ENCODE data around the gene WDR41.

The WDR41 gene

GRCh38 chr5:77427998-77428397, 64.1 kb downstream of the WDR41 start:
- H3K9ac ChIP-seq, result no peak overlapping the region
- no peaks in the 10 kb centered on the region for H3K36me3 ChIP-seq (ENCODE audit: control insufficient read depth, insufficient read depth, low read length)
- H3K4me1 ChIP-seq, result no peaks in the 10 kb centered on the region
- no peak overlapping the region for H3K4me2 ChIP-seq (ENCODE audit: low read length)
- TF ChIP-seq, protein P1, sequence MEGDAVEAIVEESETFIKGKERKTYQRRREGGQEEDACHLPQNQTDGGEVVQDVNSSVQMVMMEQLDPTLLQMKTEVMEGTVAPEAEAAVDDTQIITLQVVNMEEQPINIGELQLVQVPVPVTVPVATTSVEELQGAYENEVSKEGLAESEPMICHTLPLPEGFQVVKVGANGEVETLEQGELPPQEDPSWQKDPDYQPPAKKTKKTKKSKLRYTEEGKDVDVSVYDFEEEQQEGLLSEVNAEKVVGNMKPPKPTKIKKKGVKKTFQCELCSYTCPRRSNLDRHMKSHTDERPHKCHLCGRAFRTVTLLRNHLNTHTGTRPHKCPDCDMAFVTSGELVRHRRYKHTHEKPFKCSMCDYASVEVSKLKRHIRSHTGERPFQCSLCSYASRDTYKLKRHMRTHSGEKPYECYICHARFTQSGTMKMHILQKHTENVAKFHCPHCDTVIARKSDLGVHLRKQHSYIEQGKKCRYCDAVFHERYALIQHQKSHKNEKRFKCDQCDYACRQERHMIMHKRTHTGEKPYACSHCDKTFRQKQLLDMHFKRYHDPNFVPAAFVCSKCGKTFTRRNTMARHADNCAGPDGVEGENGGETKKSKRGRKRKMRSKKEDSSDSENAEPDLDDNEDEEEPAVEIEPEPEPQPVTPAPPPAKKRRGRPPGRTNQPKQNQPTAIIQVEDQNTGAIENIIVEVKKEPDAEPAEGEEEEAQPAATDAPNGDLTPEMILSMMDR (IDR thresholded peaks at IDR 0.05), result no peak
- no peaks in the 10 kb centered on the region for H3K9me3 ChIP-seq (ENCODE audit: control insufficient read depth, low read length)
- H2AFZ ChIP-seq, result no peak overlapping the region
- no peaks in the 10 kb centered on the region for H3K27me3 ChIP-seq (ENCODE audit: control insufficient read depth, insufficient read depth, low read length)
- H3K4me3 ChIP-seq (ENCODE audit: low read depth, low read length), result no peak overlapping the region
- no peak overlapping the region for H3K27ac ChIP-seq
- H3K79me2 ChIP-seq, result no peaks in the 10 kb centered on the region

DNA sequence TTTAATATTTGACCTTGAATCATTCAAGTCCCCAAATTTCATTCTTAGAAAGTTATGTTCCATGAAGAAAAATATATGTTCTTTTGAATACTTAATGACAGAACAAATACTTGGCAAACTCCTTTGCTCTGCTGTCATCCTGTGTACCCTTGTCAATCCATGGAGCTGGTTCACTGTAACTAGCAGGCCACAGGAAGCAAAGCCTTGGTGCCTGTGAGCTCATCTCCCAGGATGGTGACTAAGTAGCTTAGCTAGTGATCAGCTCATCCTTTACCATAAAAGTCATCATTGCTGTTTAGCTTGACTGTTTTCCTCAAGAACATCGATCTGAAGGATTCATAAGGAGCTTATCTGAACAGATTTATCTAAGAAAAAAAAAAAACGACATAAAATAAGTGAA, 65.4 kb downstream of the WDR41 start:
- H3K79me2 ChIP-seq, result no peaks in the 10 kb centered on the region
- no peaks in the 10 kb centered on the region for H3K27me3 ChIP-seq (ENCODE audit: control insufficient read depth, insufficient read depth, low read length)
- no peak overlapping the region for H3K9ac ChIP-seq
- H3K4me3 ChIP-seq (ENCODE audit: low read depth, low read length), result no peak overlapping the region
- no peak overlapping the region for H3K27ac ChIP-seq
- TF ChIP-seq, protein P1 (IDR thresholded peaks at IDR 0.05), result no peak
- H3K9me3 ChIP-seq (ENCODE audit: control insufficient read depth, low read length), result no peaks in the 10 kb centered on the region
- no peak overlapping the region for H3K4me2 ChIP-seq (ENCODE audit: low read length)
- no peak overlapping the region for H2AFZ ChIP-seq
- H3K4me1 ChIP-seq, result no peaks in the 10 kb centered on the region
- H3K36me3 ChIP-seq (ENCODE audit: control insufficient read depth, insufficient read depth, low read length), result no peaks in the 10 kb centered on the region

- Histone ChIP-seq H3K4me2 (ENCODE audit: low read length) (no peak overlapping the region), H3K4me1 (no peaks in the 10 kb centered on the region), H3K36me3 (ENCODE audit: control insufficient read depth, insufficient read depth, low read length) (no peaks in the 10 kb centered on the region), H2AFZ (no peak overlapping the region), H3K9me3 (ENCODE audit: control insufficient read depth, low read length) (no peaks in the 10 kb centered on the region), H3K27ac (no peak overlapping the region), H3K9ac (no peak overlapping the region), H3K27me3 (ENCODE audit: control insufficient read depth, insufficient read depth, low read length) (no peaks in the 10 kb centered on the region), H3K4me3 (ENCODE audit: low read depth, low read length) (no peak overlapping the region), H3K79me2 (no peaks in the 10 kb centered on the region)
- TF ChIP-seq, protein P1 (IDR thresholded peaks at IDR 0.05), result no peak
These were observed 66.0 kb downstream of the WDR41 start for GRCh38 chr5:77425998-77426659.

DNA sequence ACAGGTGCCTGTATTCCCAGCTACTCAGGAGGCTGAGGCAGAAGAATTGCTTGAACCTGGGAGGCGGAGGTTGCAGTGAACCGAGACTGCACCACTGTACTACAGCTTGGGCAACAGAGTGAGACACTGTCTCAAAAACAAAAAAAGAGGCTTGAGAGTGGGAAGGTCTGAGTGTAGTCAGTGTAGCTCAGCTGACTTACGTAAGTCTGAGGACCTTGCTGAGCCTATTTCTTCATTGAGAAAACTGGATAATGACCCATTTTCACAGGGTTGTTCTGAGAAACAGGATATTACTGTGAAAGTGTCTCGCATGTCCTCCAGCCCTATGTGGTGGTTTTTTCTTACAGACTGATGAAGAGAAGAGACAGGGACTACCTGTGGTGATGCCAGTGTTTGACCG, 66.7 kb downstream of the WDR41 start:
- Histone ChIP-seq H2AFZ (no peak overlapping the region), H3K27me3 (ENCODE audit: control insufficient read depth, insufficient read depth, low read length) (no peaks in the 10 kb centered on the region), H3K4me1 (no peaks in the 10 kb centered on the region), H3K79me2 (no peaks in the 10 kb centered on the region), H3K9me3 (ENCODE audit: control insufficient read depth, low read length) (no peaks in the 10 kb centered on the region), H3K4me2 (ENCODE audit: low read length) (no peak overlapping the region), H3K4me3 (ENCODE audit: low read depth, low read length) (no peak overlapping the region), H3K9ac (no peak overlapping the region), H3K27ac (no peak overlapping the region), H3K36me3 (ENCODE audit: control insufficient read depth, insufficient read depth, low read length) (no peaks in the 10 kb centered on the region)
- TF ChIP-seq, protein P1 (IDR thresholded peaks at IDR 0.05), result no peak

GRCh38 chr5:77424921-77425320, 67.2 kb downstream of the WDR41 start:
- H3K9me3 ChIP-seq (ENCODE audit: control insufficient read depth, low read length), result no peaks in the 10 kb centered on the region
- no peak overlapping the region for H2AFZ ChIP-seq
- no peak overlapping the region for H3K27ac ChIP-seq
- H3K4me2 ChIP-seq (ENCODE audit: low read length), result no peak overlapping the region
- no peaks in the 10 kb centered on the region for H3K27me3 ChIP-seq (ENCODE audit: control insufficient read depth, insufficient read depth, low read length)
- H3K36me3 ChIP-seq (ENCODE audit: control insufficient read depth, insufficient read depth, low read length), result no peaks in the 10 kb centered on the region
- TF ChIP-seq, protein P1 (IDR thresholded peaks at IDR 0.05), result no peak
- no peaks in the 10 kb centered on the region for H3K4me1 ChIP-seq
- no peaks in the 10 kb centered on the region for H3K79me2 ChIP-seq
- no peak overlapping the region for H3K9ac ChIP-seq
- H3K4me3 ChIP-seq (ENCODE audit: low read depth, low read length), result no peak overlapping the region

Data from parathyroid adenoma (tissue), 2 donors.